ENCODE measurements around the gene ZNF646.
"Not testable (repeated sequence)": the region's sequence is repeated elsewhere in the genome, so short reads cannot be mapped to it uniquely, and the experiment has no call there.

Gene ZNF646

GRCh38 chr16:31083981-31084380 lies 9.8 kb downstream of the ZNF646 start:
- no peak for DNase-seq (ENCODE audit: low spot score)

- no peak for DNase-seq (ENCODE audit: low spot score)
Measured at GRCh38 chr16:31084584-31085302, 10.5 kb downstream of the ZNF646 start.

DNA sequence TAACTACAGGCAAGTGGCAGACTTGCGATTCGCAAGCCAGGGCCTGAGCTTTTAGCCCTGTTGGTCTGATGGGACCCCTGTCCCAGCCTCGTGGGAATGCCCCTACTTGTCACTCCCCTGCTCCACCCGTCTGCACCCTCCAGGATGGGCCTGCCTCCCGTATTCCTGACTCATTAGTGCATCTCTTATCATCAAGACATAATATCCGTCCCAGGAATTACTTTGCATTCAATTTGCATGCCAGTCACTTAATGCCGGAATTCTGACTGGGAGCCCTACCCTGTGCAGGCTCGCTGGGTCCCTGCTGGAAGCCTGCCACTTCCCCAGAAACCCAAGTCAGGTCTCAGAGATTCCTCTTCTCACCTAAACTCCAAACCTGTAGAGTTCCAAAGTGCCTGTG lies 11.2 kb downstream of the ZNF646 start:
- DNase-seq (ENCODE audit: low spot score), result no peak

- DNase-seq (ENCODE audit: low spot score), result no peak
Measured at GRCh38 chr16:31085873-31086628, 11.8 kb downstream of the ZNF646 start.

DNA sequence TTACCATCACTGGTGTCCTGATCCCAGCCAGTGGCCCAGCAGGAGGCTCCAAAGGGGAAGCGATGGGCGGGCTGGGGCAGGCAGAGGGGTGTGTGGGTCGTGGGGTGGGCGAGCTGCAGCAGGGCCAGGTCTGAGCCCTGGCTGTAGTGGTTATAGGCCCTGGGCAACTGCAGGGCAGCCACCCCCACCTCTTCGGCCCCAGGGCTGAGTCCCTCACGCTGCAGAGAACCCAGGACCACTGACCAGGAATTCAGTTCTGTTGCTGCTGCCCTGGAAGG lies 12.3 kb downstream of the ZNF646 start:
- no peak for DNase-seq (ENCODE audit: low spot score)

DNA sequence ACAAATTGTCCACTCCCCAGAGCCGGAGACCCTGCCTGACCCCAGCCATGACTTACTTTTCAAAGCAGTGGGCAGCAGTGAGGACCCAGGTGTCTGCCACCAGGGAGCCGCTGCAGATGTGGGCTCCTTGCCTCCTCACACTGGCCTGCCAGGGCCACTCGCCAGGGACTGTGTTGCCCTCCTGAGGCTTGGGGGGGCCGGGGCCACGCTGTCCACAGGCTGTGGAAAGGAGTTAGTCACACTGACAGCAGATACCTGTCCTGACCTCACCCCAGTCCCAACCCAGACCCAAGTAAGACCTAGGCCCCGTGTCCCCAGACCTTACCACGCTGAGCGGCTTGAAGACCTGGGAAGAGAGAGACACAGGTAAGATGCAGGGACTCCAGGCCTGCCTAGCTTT lies 13.3 kb downstream of the ZNF646 start:
- DNase-seq (ENCODE audit: low spot score), result no peak

DNA sequence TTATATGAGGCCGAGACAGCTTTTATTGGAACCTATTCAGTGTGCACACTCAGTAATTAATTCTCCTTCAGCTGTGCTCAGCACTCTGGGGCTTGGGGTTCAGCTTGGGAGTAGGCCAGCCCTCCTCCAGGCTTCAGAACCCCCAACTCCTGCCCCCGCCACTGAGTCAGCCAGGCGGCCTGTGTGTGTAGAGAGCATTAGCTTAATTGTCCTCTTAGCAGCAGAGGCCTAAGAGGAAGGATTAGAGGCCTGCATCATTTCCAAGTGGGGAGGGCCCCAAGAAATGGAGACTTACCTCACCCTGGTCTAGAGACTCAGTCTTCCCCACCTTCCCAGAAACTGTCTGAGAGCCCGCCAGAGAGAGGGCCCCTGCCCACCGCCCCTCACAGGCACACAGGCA lies 13.7 kb downstream of the ZNF646 start:
- DNase-seq (ENCODE audit: low spot score), result no peak

GRCh38 chr16:31088459-31089183 lies 14.4 kb downstream of the ZNF646 start, which contains the start of gene PRSS53:
Gene PRSS53 (minus strand): TSS chr16:31088943. CDS start chr16:31088809, 134 bp downstream.
- DNase-seq (ENCODE audit: low spot score), result no peak

DNA sequence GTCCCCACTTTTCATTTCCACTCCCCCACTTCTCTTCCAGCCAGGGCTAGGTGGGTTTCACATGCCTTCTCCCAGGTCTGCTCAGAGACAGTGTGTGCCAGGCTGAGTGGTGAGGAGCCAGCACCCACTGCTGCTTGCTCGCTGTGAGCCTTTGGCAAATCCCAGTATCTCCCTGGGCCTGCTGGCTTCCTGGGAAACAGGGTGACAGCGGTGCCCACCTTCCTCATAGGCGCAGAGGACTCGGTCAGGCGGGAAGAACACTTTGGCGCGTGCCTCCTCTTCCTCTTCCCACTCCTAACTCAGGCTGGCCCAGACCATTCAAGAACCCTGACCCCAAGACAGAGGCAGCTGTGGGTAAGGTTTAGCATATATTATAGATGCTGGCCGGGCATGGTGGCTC lies 15.0 kb downstream of the ZNF646 start:
- DNase-seq (ENCODE audit: low spot score), result no peak

GRCh38 chr16:31090540-31090939 lies 16.3 kb downstream of the ZNF646 start:
- DNase-seq (ENCODE audit: low spot score), result peak; percentile 34

DNA sequence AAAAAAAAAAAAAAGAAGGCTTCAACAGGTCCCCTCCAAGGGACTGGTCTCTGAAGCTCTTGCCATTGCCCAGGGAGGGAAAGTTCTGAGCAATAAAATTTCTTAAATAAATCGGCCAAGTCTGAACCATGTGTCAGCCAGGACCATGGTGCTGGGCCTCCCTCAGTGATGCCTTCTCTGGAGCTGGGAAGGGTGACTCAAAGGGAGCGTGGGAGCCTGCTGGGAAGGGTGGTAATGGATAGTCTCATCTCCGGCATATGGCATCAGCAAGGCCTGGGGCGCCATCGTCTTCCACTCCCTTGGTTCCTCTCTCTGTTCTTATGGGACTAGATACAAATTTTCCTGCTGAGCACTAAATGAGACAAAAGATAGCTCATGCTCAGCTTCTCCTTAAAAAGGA lies 18.1 kb downstream of the ZNF646 start:
- peak; percentile 33 for DNase-seq (ENCODE audit: low spot score)

- DNase-seq (ENCODE audit: low spot score), result peak; percentile 59
Measured at GRCh38 chr16:31093132-31093703, 19.0 kb downstream of the ZNF646 start.

DNA sequence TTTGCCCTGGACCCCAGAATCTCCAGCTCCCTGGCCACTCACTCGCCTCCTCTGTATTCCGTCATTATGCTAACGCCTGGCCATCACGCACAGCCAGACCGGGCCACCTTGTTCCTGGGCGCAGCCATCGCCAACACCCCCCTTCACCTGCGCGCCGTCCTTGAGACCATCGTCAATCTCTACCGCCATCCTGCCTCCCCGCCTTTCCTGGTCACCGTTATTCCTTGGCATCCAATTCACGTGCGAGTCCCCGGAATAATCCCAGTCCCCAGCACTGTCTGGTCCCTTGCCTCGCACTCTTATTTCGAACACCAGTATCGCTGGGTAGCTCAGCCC lies 19.8 kb downstream of the ZNF646 start:
- DNase-seq (ENCODE audit: low spot score), result no peak

DNA sequence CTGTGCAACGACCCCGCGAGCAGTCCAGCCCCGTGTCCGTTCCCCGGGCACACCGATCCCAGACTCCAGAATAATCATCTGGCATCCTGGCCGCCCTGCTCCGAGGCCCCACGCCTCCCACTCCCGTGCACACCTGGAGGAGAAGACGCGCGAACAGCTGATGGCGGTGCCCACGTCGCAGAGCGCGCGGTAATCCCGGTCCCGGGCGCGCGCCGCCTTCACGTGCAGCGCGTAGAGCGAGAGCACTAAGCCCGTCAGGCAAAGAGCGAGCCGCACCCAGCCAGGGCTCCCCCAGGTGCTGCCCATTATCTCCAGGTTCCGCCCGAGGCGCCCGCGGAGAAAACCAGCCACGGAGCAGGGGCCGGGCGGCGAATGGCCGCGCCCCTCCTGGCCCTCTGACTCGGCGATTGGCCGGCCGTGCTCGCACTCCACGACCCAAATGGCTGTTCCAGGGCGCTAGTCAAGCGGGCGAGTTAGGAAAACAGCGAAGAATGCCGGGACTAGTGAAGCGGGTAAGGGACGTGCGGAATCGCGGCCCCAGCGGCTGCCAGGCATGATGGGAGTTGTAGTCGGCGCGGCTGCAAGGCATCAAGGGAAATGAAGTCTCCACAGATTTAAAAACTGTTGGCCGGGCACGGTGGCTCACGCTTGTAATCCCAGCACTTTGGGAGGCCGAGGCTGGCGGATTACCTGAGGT lies 20.4 kb downstream of the ZNF646 start, which contains the start of gene VKORC1:
VKORC1 (minus strand) TSS at position 374 of the 697 bp plus-strand sequence; CDS start at position 306, 68 bp downstream.
- peak; percentile 97 for DNase-seq (ENCODE audit: low spot score)

DNA sequence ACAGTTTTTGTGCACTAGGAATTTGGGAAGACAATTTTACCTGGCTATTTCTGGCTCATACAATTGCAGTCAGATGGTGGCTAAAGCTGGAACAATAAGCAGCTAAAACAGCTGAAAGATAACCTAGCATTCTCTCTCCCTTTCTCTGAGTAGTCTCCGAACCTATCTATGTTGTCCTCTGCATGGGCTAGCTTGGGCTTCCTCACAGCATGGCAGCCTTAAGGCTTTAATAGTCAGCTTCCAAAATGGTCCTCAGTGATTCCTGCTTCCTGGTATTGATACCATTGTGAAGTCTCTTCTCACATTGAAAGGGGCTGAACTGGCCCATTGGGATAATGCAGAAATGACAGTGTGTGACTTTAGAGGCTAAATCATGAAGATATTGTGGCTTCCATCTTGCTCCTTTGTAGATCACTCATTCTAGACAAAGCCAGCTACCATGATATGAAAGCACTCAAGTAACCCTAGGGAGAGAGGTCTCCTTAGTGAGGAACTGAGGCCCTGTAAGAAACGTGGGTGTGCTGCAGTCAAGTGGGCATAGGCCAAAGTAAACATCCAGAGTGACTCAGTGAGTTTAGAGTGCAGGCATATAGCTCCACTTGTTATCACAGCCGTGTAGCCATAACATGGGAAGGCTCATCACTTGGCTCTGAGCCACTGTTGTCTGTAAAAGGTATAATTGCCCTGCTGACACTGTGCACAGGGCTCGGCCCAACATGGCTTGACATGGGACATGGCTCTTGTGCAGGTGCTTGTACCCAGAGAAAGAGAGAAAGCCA lies 25.8 kb downstream of the ZNF646 start:
- no peak for DNase-seq (ENCODE audit: low spot score)

GRCh38 chr16:31100876-31101641 lies 26.8 kb downstream of the ZNF646 start:
- DNase-seq (ENCODE audit: low spot score), result not testable (repeated sequence)

DNA sequence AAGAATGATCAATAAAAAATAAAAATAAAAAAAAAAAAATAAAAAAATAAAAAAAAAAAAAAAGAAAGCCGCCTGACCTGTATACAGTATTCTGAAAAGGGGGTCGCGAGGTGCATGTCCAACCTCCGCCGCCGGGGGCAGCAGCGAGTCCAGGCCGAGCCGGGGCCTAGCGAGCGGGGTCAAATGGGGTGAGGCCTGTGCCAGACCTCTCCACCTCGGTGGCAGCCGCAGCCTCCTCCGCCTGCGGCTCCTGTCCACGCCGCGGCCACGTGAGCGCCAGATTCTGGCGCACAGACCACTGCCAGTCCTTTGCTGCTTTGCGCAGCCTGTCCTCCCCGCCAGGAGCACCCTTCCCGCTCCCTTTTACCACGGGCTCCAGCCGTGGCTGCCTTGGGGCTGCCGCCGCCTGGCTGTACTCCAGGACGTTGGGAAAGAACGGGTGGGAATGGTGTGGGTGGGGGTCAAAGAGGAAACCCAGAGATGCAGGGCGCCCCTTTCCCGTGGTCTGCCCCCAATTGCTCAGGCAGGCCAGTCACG lies 31.5 kb downstream of the ZNF646 start:
- DNase-seq (ENCODE audit: low spot score), result peak; percentile 89

GRCh38 chr16:31106509-31107464 lies 32.6 kb downstream of the ZNF646 start:
- DNase-seq (ENCODE audit: low spot score), result no peak

DNA sequence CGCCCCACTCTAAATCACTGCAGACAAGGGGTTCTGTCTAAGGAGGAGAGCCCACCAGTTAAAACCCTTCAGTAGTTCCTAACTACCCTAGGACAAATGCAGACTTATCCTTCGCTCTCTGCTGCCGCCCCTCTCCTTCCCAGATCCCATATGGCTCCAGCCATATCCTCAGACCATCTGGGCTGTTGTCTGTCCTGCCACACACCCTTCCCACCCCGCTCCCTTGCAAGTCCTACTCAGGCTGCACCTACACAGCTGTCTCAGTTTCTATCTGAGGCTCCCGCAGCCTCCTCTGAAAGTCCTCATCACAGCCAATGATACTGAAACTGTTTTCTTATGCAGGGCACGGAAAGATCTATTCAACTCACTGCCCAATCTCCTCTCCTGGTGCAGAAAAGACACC lies 33.2 kb downstream of the ZNF646 start:
- DNase-seq (ENCODE audit: low spot score), result no peak

Measured in GM03348 (cell line).